GM19467 (cell line): ENCODE results near the gene ETFA.

Source experiments
- ATAC-seq: cut with Tn5 transposase; IDR thresholded peaks from one replicate; pipeline ENCODE4 v1.9.1; 2021; ENCODE audit warnings: mild to moderate bottlenecking, moderate library complexity; ENCODE audit not compliant: unreplicated experiment

The ETFA gene

GRCh38 chr15:76179023-76179422 is 132.2 kb downstream of the ETFA start:
- ATAC-seq = no peak

GRCh38 chr15:76178296-76179000 is 132.8 kb downstream of the ETFA start:
- no peak for ATAC-seq

- no peak for ATAC-seq
Observed at GRCh38 chr15:76177491-76178040, 133.7 kb downstream of the ETFA start.

GRCh38 chr15:76176487-76177085 is 134.7 kb downstream of the ETFA start:
- ATAC-seq = no peak

GRCh38 chr15:76176059-76176458 is 135.2 kb downstream of the ETFA start:
- ATAC-seq = no peak

GRCh38 chr15:76175442-76175841 is 135.8 kb downstream of the ETFA start:
- ATAC-seq = no peak

GRCh38 chr15:76174654-76175053 is 136.6 kb downstream of the ETFA start:
- no peak for ATAC-seq

- ATAC-seq = no peak
Observed at GRCh38 chr15:76173317-76173834, 137.9 kb downstream of the ETFA start.

- no peak for ATAC-seq
Observed at GRCh38 chr15:76172782-76173181, 138.5 kb downstream of the ETFA start.

GRCh38 chr15:76169911-76170800 is 141.1 kb downstream of the ETFA start:
- no peak for ATAC-seq

- no peak for ATAC-seq
Observed at GRCh38 chr15:76169018-76169417, 142.3 kb downstream of the ETFA start.

- ATAC-seq = no peak
Observed at GRCh38 chr15:76168237-76168984, 142.9 kb downstream of the ETFA start.

GRCh38 chr15:76165951-76166350 is 145.3 kb downstream of the ETFA start:
- no peak for ATAC-seq
